Trophoblast cell (in vitro differentiated cells and primary cell): ENCODE measurements around the gene QKI.

Source experiments
- DNase-seq, 2 donors: peaks; one replicate each; pipeline ENCODE4 v3.0.0-alpha.2; 2016
- H2AFZ ChIP-seq: 2 replicates; pipeline ENCODE4 v1.6.1; 2013; ENCODE audit warnings: low read length, moderate library complexity, mild to moderate bottlenecking; ENCODE audit not compliant: insufficient read depth, poor library complexity
- H2AK5ac ChIP-seq: 2 replicates; pipeline ENCODE4 v1.6.1; 2013; ENCODE audit warnings: mild to moderate bottlenecking, low read length
- H2BK120ac ChIP-seq: 2 replicates; pipeline ENCODE4 v1.6.1; 2013; ENCODE audit warnings: low read length, mild to moderate bottlenecking, moderate library complexity; ENCODE audit not compliant: insufficient read depth, poor library complexity
- H2BK12ac ChIP-seq: 2 replicates; pipeline ENCODE4 v1.6.1; 2013; ENCODE audit warnings: mild to moderate bottlenecking, low read length, moderate library complexity
- H2BK5ac ChIP-seq: 2 replicates; pipeline ENCODE4 v1.6.1; 2013; ENCODE audit warnings: low read length, low read depth, moderate library complexity, mild to moderate bottlenecking; ENCODE audit not compliant: poor library complexity
- H3K14ac ChIP-seq: 2 replicates; pipeline ENCODE4 v1.6.1; 2013; ENCODE audit warnings: mild to moderate bottlenecking, low read length
- H3K18ac ChIP-seq: 2 replicates; pipeline ENCODE4 v1.6.1; 2013; ENCODE audit warnings: mild to moderate bottlenecking, low read length
- H3K23ac ChIP-seq: 2 replicates; pipeline ENCODE4 v1.6.1; 2013; ENCODE audit warnings: low read length
- H3K27ac ChIP-seq: 2 replicates; pipeline ENCODE4 v1.5.1; 2013; ENCODE audit warnings: low read depth, mild to moderate bottlenecking, inconsistent platforms, low read length, moderate library complexity
- H3K27me3 ChIP-seq: 2 replicates; pipeline ENCODE4 v1.6.1; 2013; ENCODE audit warnings: inconsistent platforms, mild to moderate bottlenecking, low read length, moderate library complexity; ENCODE audit not compliant: insufficient read depth
- H3K36me3 ChIP-seq, 2 experiments: 1 replicate in 1 of 2; 2 replicates in 1 of 2; pipeline ENCODE4 v1.6.1; 2013; ENCODE audit warnings: low read length in 2 of 2, mild to moderate bottlenecking in 2 of 2, moderate library complexity in 1 of 2; ENCODE audit not compliant: insufficient read depth in 2 of 2, control insufficient read depth in 1 of 2
- H3K4ac ChIP-seq: 2 replicates; pipeline ENCODE4 v1.6.1; 2013; ENCODE audit warnings: low read depth, mild to moderate bottlenecking, low read length, moderate library complexity
- H3K4me1 ChIP-seq, 2 experiments: 1 replicate in 1 of 2; 2 replicates in 1 of 2; pipeline ENCODE4 v1.6.1; 2013; ENCODE audit warnings: low read length in 2 of 2, mild to moderate bottlenecking in 2 of 2, moderate library complexity in 1 of 2; ENCODE audit not compliant: insufficient read depth in 2 of 2, control insufficient read depth in 1 of 2
- H3K4me2 ChIP-seq: 2 replicates; pipeline ENCODE4 v1.6.1; 2013; ENCODE audit warnings: inconsistent platforms, mild to moderate bottlenecking, low read length, moderate library complexity
- H3K4me3 ChIP-seq: 2 replicates; pipeline ENCODE4 v1.5.1; 2013; ENCODE audit warnings: mild to moderate bottlenecking, low read depth, low read length, inconsistent platforms
- H3K79me1 ChIP-seq: one replicate; pipeline ENCODE4 v1.6.1; 2013; ENCODE audit warnings: low read length
- H3K79me2 ChIP-seq: 2 replicates; pipeline ENCODE4 v1.6.1; 2013; ENCODE audit warnings: low read length, mild to moderate bottlenecking; ENCODE audit not compliant: control insufficient read depth, insufficient read depth, poor library complexity
- H3K9ac ChIP-seq: 2 replicates; pipeline ENCODE4 v1.6.1; 2013; ENCODE audit warnings: mild to moderate bottlenecking, low read length
- H3K9me3 ChIP-seq: 2 replicates; pipeline ENCODE4 v1.6.1; 2013; ENCODE audit warnings: low read depth, mild to moderate bottlenecking, control low read depth, inconsistent platforms, low read length; ENCODE audit not compliant: insufficient read depth
- H4K12ac ChIP-seq: 2 replicates; pipeline ENCODE4 v1.6.1; 2013; ENCODE audit warnings: low read depth, mild to moderate bottlenecking, low read length, moderate library complexity
- H4K8ac ChIP-seq: 2 replicates; pipeline ENCODE4 v1.6.1; 2013; ENCODE audit warnings: low read depth, mild to moderate bottlenecking, low read length, moderate library complexity
- H4K91ac ChIP-seq: one replicate; pipeline ENCODE4 v1.6.1; 2013; ENCODE audit warnings: low read depth, mild to moderate bottlenecking, low read length, moderate library complexity
- WGBS: extraction: QIAGEN DNeasy Blood & Tissue Kit; methylation state at CpG from one replicate; pipeline ENCODE4 v1.1.7; 2013; ENCODE audit warnings: missing lambda C conversion rate; ENCODE audit not compliant: insufficient read length, insufficient coverage; ENCODE audit errors: extremely low coverage; 5-methylcytosine and 5-hydroxymethylcytosine counted together

The QKI gene

GRCh38 chr6:163539101-163539762 lies 124.7 kb downstream of the QKI start:
- Histone ChIP-seq H3K14ac (no peak overlapping the region), H3K9ac (no peak overlapping the region), H3K18ac (no peak overlapping the region), H3K27ac (no peak overlapping the region), H3K79me1 (no peaks in the 10 kb centered on the region), H2AFZ (no peak overlapping the region), H3K4ac (no peak overlapping the region), H2BK5ac (no peak overlapping the region), H3K27me3 (no peaks in the 10 kb centered on the region), H3K36me3 (peaks cover 1 to 3% of the 10 kb centered on the region in 2 experiments), H2BK12ac (no peak overlapping the region), H4K91ac (no peak overlapping the region), H4K12ac (no peak overlapping the region), H4K8ac (no peak overlapping the region), H3K4me3 (no peak overlapping the region), H2BK120ac (no peak overlapping the region), H3K9me3 (no peaks in the 10 kb centered on the region), H3K23ac (no peak overlapping the region), H2AK5ac (no peak overlapping the region), H3K4me2 (no peak overlapping the region), H3K4me1 (no peaks in the 10 kb centered on the region), H3K79me2 (peaks cover 2% of the 10 kb centered on the region)
- WGBS = no CpG with 5 or more reads among the region's 5 CpGs
- no peak for DNase-seq

- H3K18ac ChIP-seq = no peak overlapping the region
- no peak overlapping the region for H3K4me3 ChIP-seq
- no peak overlapping the region for H2BK120ac ChIP-seq
- H4K91ac ChIP-seq = no peak overlapping the region
- H3K9ac ChIP-seq = no peak overlapping the region
- no peak overlapping the region for H3K14ac ChIP-seq
- no CpG with 5 or more reads among the region's 2 CpGs for WGBS
- no peaks in the 10 kb centered on the region for H3K79me1 ChIP-seq
- no peaks in the 10 kb centered on the region for H3K27me3 ChIP-seq
- H2BK12ac ChIP-seq = no peak overlapping the region
- no peaks in the 10 kb centered on the region for H3K36me3 ChIP-seq
- no peak overlapping the region for H2BK5ac ChIP-seq
- no peak overlapping the region for H3K4me2 ChIP-seq
- no peak overlapping the region for H2AFZ ChIP-seq
- no peak overlapping the region for H2AK5ac ChIP-seq
- no peak overlapping the region for H3K4ac ChIP-seq
- H4K8ac ChIP-seq = no peak overlapping the region
- no peak for DNase-seq
- no peaks in the 10 kb centered on the region for H3K9me3 ChIP-seq
- H4K12ac ChIP-seq = no peak overlapping the region
- H3K4me1 ChIP-seq = no peaks in the 10 kb centered on the region
- no peak overlapping the region for H3K27ac ChIP-seq
- H3K23ac ChIP-seq = no peak overlapping the region
- peaks cover under 1% of the 10 kb centered on the region for H3K79me2 ChIP-seq
Measured at GRCh38 chr6:163543321-163543720, 128.8 kb downstream of the QKI start.

- H4K91ac ChIP-seq = no peak overlapping the region
- H2BK5ac ChIP-seq = no peak overlapping the region
- WGBS = no CpG with 5 or more reads among the region's 5 CpGs
Measured at GRCh38 chr6:163545370-163545769, 130.9 kb downstream of the QKI start.

GRCh38 chr6:163547287-163547686 lies 132.8 kb downstream of the QKI start:
- Histone ChIP-seq H3K14ac (no peak overlapping the region), H3K9me3 (no peaks in the 10 kb centered on the region), H4K8ac (no peak overlapping the region), H2BK5ac (no peak overlapping the region), H2BK120ac (no peak overlapping the region), H3K27ac (no peak overlapping the region), H4K91ac (no peak overlapping the region), H3K27me3 (no peaks in the 10 kb centered on the region), H3K18ac (no peak overlapping the region), H3K23ac (no peak overlapping the region), H2AFZ (no peak overlapping the region), H2BK12ac (no peak overlapping the region), H3K4ac (no peak overlapping the region), H3K4me1 (no peaks in the 10 kb centered on the region), H3K79me2 (no peaks in the 10 kb centered on the region), H3K4me2 (no peak overlapping the region), H3K36me3 (peaks cover 0 to 2% of the 10 kb centered on the region in 2 experiments), H3K4me3 (no peak overlapping the region), H2AK5ac (no peak overlapping the region), H3K9ac (no peak overlapping the region), H3K79me1 (no peaks in the 10 kb centered on the region), H4K12ac (no peak overlapping the region)
- peak in 1 of 2 donors; percentile 73 for DNase-seq
- no CpG with 5 or more reads among the region's 3 CpGs for WGBS

More at GRCh38 chr6:163545370-163545769, 130.9 kb downstream of the QKI start:
- Histone ChIP-seq H2BK12ac (no peak overlapping the region), H2AFZ (no peak overlapping the region), H3K27me3 (no peaks in the 10 kb centered on the region), H3K9ac (no peak overlapping the region), H3K4me1 (no peaks in the 10 kb centered on the region), H3K14ac (no peak overlapping the region), H2BK120ac (no peak overlapping the region), H3K4me3 (no peak overlapping the region), H2AK5ac (no peak overlapping the region), H4K8ac (no peak overlapping the region), H3K18ac (no peak overlapping the region), H3K9me3 (no peaks in the 10 kb centered on the region), H3K79me1 (no peaks in the 10 kb centered on the region), H3K23ac (no peak overlapping the region), H3K36me3 (no peaks in the 10 kb centered on the region), H3K4ac (no peak overlapping the region), H4K12ac (no peak overlapping the region), H3K27ac (no peak overlapping the region), H3K4me2 (no peak overlapping the region), H3K79me2 (no peaks in the 10 kb centered on the region)
- DNase-seq = no peak
